ENCODE results near the gene MLLT1.

Gene MLLT1

GRCh38 chr19:6221878-6222746 is 57.7 kb downstream of the MLLT1 start:
- H3K4me3 ChIP-seq (ENCODE audit: low read length) = no peak overlapping the region
- TF ChIP-seq ZNF274 (IDR thresholded peaks at IDR 0.05; ENCODE audit: low read depth, low read length) = no peak

- no peak overlapping the region for H3K4me3 ChIP-seq (ENCODE audit: low read length)
- TF ChIP-seq ZNF274 (IDR thresholded peaks at IDR 0.05; ENCODE audit: low read depth, low read length) = no peak
Measured at GRCh38 chr19:6221220-6221877, 58.4 kb downstream of the MLLT1 start.

GRCh38 chr19:6220385-6221191 is 59.2 kb downstream of the MLLT1 start:
- H3K4me3 ChIP-seq (ENCODE audit: low read length) = no peak overlapping the region
- no peak for TF ChIP-seq ZNF274 (IDR thresholded peaks at IDR 0.05; ENCODE audit: low read depth, low read length)

GRCh38 chr19:6219586-6220290 is 60.0 kb downstream of the MLLT1 start:
- no peak overlapping the region for H3K4me3 ChIP-seq (ENCODE audit: low read length)
- no peak for TF ChIP-seq ZNF274 (IDR thresholded peaks at IDR 0.05; ENCODE audit: low read depth, low read length)

GRCh38 chr19:6219147-6219525 is 60.6 kb downstream of the MLLT1 start:
- TF ChIP-seq ZNF274 (IDR thresholded peaks at IDR 0.05; ENCODE audit: low read depth, low read length) = no peak
- H3K4me3 ChIP-seq (ENCODE audit: low read length) = no peak overlapping the region

GRCh38 chr19:6218491-6219146 is 61.2 kb downstream of the MLLT1 start:
- no peak for TF ChIP-seq ZNF274 (IDR thresholded peaks at IDR 0.05; ENCODE audit: low read depth, low read length)
- H3K4me3 ChIP-seq (ENCODE audit: low read length) = no peak overlapping the region

- no peak overlapping the region for H3K4me3 ChIP-seq (ENCODE audit: low read length)
- no peak for TF ChIP-seq ZNF274 (IDR thresholded peaks at IDR 0.05; ENCODE audit: low read depth, low read length)
Measured at GRCh38 chr19:6217752-6218334, 61.9 kb downstream of the MLLT1 start.

- no peak for TF ChIP-seq ZNF274 (IDR thresholded peaks at IDR 0.05; ENCODE audit: low read depth, low read length)
- no peak overlapping the region for H3K4me3 ChIP-seq (ENCODE audit: low read length)
Measured at GRCh38 chr19:6216996-6217751, 62.6 kb downstream of the MLLT1 start.

GRCh38 chr19:6216236-6216995 is 63.4 kb downstream of the MLLT1 start:
- no peak for TF ChIP-seq ZNF274 (IDR thresholded peaks at IDR 0.05; ENCODE audit: low read depth, low read length)

GRCh38 chr19:6215701-6216235 is 64.0 kb downstream of the MLLT1 start:
- H3K4me3 ChIP-seq (ENCODE audit: low read length) = no peak overlapping the region
- TF ChIP-seq ZNF274 (IDR thresholded peaks at IDR 0.05; ENCODE audit: low read depth, low read length) = no peak

More at GRCh38 chr19:6216236-6216995, 63.4 kb downstream of the MLLT1 start:
- H3K4me3 ChIP-seq (ENCODE audit: low read length) = no peak overlapping the region

GRCh38 chr19:6214881-6215541 is 64.8 kb downstream of the MLLT1 start:
- H3K4me3 ChIP-seq (ENCODE audit: low read length) = no peak overlapping the region
- TF ChIP-seq ZNF274 (IDR thresholded peaks at IDR 0.05; ENCODE audit: low read depth, low read length) = no peak
